OCI-LY3 (cell line): ENCODE data around the gene UBE2R2.

Source experiments
- H2AFZ ChIP-seq: fragments of 200-600, 300-600 bp; shearing (Covaris generic); 2 replicates; pipeline ENCODE4 v1.6.0; 2014; ENCODE audit warnings: antibody characterized with exemption, low read depth, low read length
- H3K27ac ChIP-seq: fragments of 200-600, 300-600 bp; sonication (generic); 2 replicates; pipeline ENCODE4 v1.5.1; 2014; ENCODE audit warnings: mild to moderate bottlenecking, low read length, moderate library complexity, mixed read lengths
- H3K27me3 ChIP-seq: fragments of 200-600, 300-600 bp; sonication (generic); 2 replicates; pipeline ENCODE4 v1.6.1; 2014; ENCODE audit warnings: low read depth, low read length, mixed read lengths
- H3K36me3 ChIP-seq: fragments of 200-600, 300-600 bp; sonication (generic); replicated peaks from 2 replicates; pipeline ENCODE3; 2014; ENCODE audit warnings: low read depth, low read length, mixed read lengths
- H3K4me1 ChIP-seq: fragments of 300-600, 200-600 bp; sonication (generic); 2 replicates; pipeline ENCODE4 v1.6.1; 2014; ENCODE audit warnings: low read length, mixed read lengths
- H3K4me2 ChIP-seq: fragments of 200-600, 300-600 bp; sonication (generic); 2 replicates; pipeline ENCODE4 v1.6.1; 2014; ENCODE audit warnings: low read length, mixed read lengths
- H3K4me3 ChIP-seq: fragments of 300-600, 200-600 bp; sonication (generic); 2 replicates; pipeline ENCODE4 v1.5.1; 2014; ENCODE audit warnings: antibody characterized with exemption, mild to moderate bottlenecking, low read length, moderate library complexity
- H3K79me2 ChIP-seq: fragments of 300-600, 200-600 bp; shearing (Covaris generic); 2 replicates; pipeline ENCODE4 v1.6.1; 2014; ENCODE audit warnings: mild to moderate bottlenecking, low read length, mixed read lengths
- H3K9ac ChIP-seq: fragments of 300-600, 200-600 bp; shearing (Covaris generic); 2 replicates; pipeline ENCODE4 v1.6.0; 2014; ENCODE audit warnings: mild to moderate bottlenecking, low read length, moderate library complexity
- H3K9me3 ChIP-seq: fragments of 200-600, 300-600 bp; shearing (Covaris generic); 2 replicates; pipeline ENCODE4 v1.6.1; 2014; ENCODE audit warnings: low read length, mixed read lengths; ENCODE audit not compliant: insufficient read depth
- H4K20me1 ChIP-seq: fragments of 200-600, 300-600 bp; sonication (generic); 2 replicates; pipeline ENCODE4 v1.6.1; 2016; ENCODE audit warnings: low read length, mixed read lengths; ENCODE audit not compliant: insufficient read depth
- EZH2phosphoT487 ChIP-seq: fragments of 200-600 bp; shearing (Covaris generic); IDR thresholded peaks from 2 replicates; pipeline ENCODE4 v1.6.1; 2018; ENCODE audit warnings: antibody characterized with exemption, mixed run types, low read depth
- TF ChIP-seq, protein P1 (sequence below): fragments of 200-600, 300-600 bp; sonication (generic); IDR thresholded peaks from 2 replicates; pipeline ENCODE4 v1.5.1; 2014; ENCODE audit warnings: antibody characterized with exemption, low read length, low read depth

The UBE2R2 gene

DNA sequence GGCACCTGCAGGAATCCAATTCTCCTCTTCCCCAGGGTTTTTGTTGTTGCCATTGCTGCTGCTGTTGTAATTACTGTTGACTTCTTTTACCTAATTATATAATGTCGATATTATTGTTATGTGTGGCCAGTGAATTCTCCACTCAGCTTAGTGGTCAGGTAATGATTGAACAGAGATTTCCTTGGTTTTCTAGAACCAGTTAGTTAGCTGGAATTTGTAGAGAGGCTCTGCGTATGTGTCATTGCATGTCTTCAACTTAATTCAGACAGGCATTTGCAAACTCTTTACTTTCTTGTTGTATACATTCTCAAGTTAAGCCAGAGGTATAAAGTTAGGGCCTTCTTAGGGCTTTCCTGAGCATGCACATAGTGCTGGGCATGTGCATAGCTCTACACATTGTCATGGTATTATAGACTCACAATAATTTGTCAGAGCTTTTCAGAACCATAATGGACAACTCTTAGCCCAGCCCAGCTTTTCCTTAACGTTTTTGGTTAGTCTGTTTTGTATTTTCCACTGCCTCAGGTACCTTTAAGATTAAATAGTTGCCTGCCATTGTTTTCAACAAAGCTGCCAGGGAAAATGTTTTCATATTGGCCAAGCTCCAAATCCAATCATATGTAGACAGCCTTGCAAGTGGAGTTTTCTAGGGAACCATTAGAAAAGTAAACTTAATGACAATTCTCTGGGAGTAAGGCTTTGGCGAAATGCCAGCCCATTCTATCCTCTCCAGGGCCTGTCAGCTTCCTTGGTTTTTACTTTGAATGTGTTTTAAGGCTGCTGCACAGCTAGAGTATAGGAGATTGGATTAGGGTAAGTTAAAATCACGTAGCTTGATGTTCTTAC is 68.1 kb downstream of the UBE2R2 start:
- Histone ChIP-seq H3K9me3 (no peaks in the 10 kb centered on the region), H3K27me3 (no peaks in the 10 kb centered on the region), H3K4me3 (no peak overlapping the region), H3K9ac (no peak overlapping the region), H4K20me1 (peaks cover 56% of the 10 kb centered on the region), H2AFZ (no peak overlapping the region), H3K79me2 (peaks cover 84% of the 10 kb centered on the region), H3K4me1 (no peaks in the 10 kb centered on the region), H3K27ac (no peak overlapping the region), H3K36me3 (peaks cover 17% of the 10 kb centered on the region), H3K4me2 (no peak overlapping the region)
- TF ChIP-seq, protein P1, sequence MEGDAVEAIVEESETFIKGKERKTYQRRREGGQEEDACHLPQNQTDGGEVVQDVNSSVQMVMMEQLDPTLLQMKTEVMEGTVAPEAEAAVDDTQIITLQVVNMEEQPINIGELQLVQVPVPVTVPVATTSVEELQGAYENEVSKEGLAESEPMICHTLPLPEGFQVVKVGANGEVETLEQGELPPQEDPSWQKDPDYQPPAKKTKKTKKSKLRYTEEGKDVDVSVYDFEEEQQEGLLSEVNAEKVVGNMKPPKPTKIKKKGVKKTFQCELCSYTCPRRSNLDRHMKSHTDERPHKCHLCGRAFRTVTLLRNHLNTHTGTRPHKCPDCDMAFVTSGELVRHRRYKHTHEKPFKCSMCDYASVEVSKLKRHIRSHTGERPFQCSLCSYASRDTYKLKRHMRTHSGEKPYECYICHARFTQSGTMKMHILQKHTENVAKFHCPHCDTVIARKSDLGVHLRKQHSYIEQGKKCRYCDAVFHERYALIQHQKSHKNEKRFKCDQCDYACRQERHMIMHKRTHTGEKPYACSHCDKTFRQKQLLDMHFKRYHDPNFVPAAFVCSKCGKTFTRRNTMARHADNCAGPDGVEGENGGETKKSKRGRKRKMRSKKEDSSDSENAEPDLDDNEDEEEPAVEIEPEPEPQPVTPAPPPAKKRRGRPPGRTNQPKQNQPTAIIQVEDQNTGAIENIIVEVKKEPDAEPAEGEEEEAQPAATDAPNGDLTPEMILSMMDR: no peak
- TF ChIP-seq EZH2phosphoT487: no peak

DNA sequence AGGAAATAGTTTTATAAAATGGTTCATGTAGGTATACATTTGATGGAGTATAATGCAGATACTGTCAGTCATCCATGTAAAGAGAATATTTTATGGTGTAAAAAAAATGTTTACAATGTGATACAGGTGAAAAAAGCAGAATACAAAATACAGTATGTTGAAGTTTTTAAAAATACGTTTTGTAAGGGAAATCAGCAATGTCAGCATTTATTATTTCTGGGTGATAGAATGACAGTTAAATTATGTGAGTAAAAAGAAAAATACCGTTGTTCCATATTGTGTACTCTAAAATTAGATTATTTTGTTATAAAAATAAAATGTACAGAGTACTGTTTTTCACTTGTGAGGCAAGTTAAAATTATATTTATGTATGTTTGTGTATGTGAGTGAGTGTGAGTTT is 69.0 kb downstream of the UBE2R2 start:
- H3K36me3 ChIP-seq: peaks cover 18% of the 10 kb centered on the region
- H3K27ac ChIP-seq: no peak overlapping the region
- TF ChIP-seq, protein P1: no peak
- TF ChIP-seq EZH2phosphoT487: no peak
- no peaks in the 10 kb centered on the region for H3K9me3 ChIP-seq
- H4K20me1 ChIP-seq: peaks cover 48% of the 10 kb centered on the region
- H3K9ac ChIP-seq: no peak overlapping the region
- H2AFZ ChIP-seq: no peak overlapping the region
- H3K4me3 ChIP-seq: no peak overlapping the region
- H3K27me3 ChIP-seq: no peaks in the 10 kb centered on the region
- H3K4me2 ChIP-seq: no peak overlapping the region
- peaks cover 77% of the 10 kb centered on the region for H3K79me2 ChIP-seq
- no peaks in the 10 kb centered on the region for H3K4me1 ChIP-seq

GRCh38 chr9:33893861-33894260 is 76.9 kb downstream of the UBE2R2 start:
- Histone ChIP-seq H3K27ac (no peak overlapping the region), H3K4me1 (no peaks in the 10 kb centered on the region), H3K4me2 (no peak overlapping the region), H2AFZ (no peak overlapping the region), H3K4me3 (no peak overlapping the region), H4K20me1 (peaks cover 18% of the 10 kb centered on the region), H3K9me3 (no peaks in the 10 kb centered on the region), H3K36me3 (peaks cover 15% of the 10 kb centered on the region), H3K27me3 (no peaks in the 10 kb centered on the region), H3K9ac (no peak overlapping the region), H3K79me2 (peaks cover 48% of the 10 kb centered on the region)
- TF ChIP-seq, protein P1: no peak
- TF ChIP-seq EZH2phosphoT487: no peak

DNA sequence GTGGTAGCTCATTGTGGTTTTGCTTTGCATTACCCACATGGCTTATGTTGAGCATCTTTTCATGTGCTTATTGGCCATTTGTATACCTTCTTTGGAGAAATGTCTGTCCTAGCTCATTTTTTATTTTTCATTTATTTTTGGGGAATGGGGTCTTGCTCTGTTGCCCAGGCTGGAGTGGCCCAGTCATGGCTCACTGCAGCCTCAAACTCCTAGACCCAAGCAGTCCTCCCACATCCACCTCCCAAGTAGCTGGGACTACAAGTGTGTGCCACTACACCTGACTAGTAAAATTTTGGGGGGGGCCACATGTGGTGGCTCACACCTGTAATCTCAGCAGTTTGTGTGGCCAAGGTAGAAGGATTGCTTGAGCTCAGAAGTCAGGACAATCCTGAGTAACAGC is 77.4 kb downstream of the UBE2R2 start:
- no peak overlapping the region for H3K27ac ChIP-seq
- peaks cover 47% of the 10 kb centered on the region for H3K79me2 ChIP-seq
- TF ChIP-seq EZH2phosphoT487: no peak
- TF ChIP-seq, protein P1: no peak
- no peak overlapping the region for H3K4me2 ChIP-seq
- peaks cover 18% of the 10 kb centered on the region for H4K20me1 ChIP-seq
- no peaks in the 10 kb centered on the region for H3K27me3 ChIP-seq
- H2AFZ ChIP-seq: no peak overlapping the region
- peaks cover 15% of the 10 kb centered on the region for H3K36me3 ChIP-seq
- H3K4me1 ChIP-seq: no peaks in the 10 kb centered on the region
- H3K9me3 ChIP-seq: no peaks in the 10 kb centered on the region
- H3K4me3 ChIP-seq: no peak overlapping the region
- H3K9ac ChIP-seq: no peak overlapping the region
